Measurements from ENCODE around the gene FARSA.
A peak's percentile ranks its signal among the peaks of the same experiment; 100 is the strongest.
"Not testable (repeated sequence)": the region's sequence is repeated elsewhere in the genome, so short reads cannot be mapped to it uniquely, and the experiment has no call there.

FARSA gene

GRCh38 chr19:12955575-12955974, 22.1 kb upstream of the FARSA start:
- DNase-seq (ENCODE audit: low read depth, low spot score) = not testable (repeated sequence)
- H3K27ac ChIP-seq = peak overlapping the region; percentile 80

- DNase-seq (ENCODE audit: low read depth, low spot score) = no peak
- peak overlapping the region; percentile 80 for H3K27ac ChIP-seq
These were observed 21.1 kb upstream of the FARSA start for GRCh38 chr19:12954612-12954962.

- no peak for DNase-seq (ENCODE audit: low read depth, low spot score)
- H3K27ac ChIP-seq = peak overlapping the region; percentile 80
These were observed 20.5 kb upstream of the FARSA start for GRCh38 chr19:12953799-12954611.

GRCh38 chr19:12953138-12953798, 19.8 kb upstream of the FARSA start:
- DNase-seq (ENCODE audit: low read depth, low spot score) = no peak
- H3K27ac ChIP-seq = peak overlapping the region; percentile 80

- DNase-seq (ENCODE audit: low read depth, low spot score) = no peak
- H3K27ac ChIP-seq = peak overlapping the region; percentile 80
These were observed 19.1 kb upstream of the FARSA start for GRCh38 chr19:12952488-12953137.

GRCh38 chr19:12952050-12952449, 18.5 kb upstream of the FARSA start:
- DNase-seq (ENCODE audit: low read depth, low spot score) = not testable (repeated sequence)
- H3K27ac ChIP-seq = peak overlapping the region; percentile 80

- no peak overlapping the region for H3K27ac ChIP-seq
These were observed 16.1 kb upstream of the FARSA start for GRCh38 chr19:12949363-12950283.

GRCh38 chr19:12948612-12949362, 15.3 kb upstream of the FARSA start:
- no peak for DNase-seq (ENCODE audit: low read depth, low spot score)
- H3K27ac ChIP-seq = no peak overlapping the region

More at GRCh38 chr19:12949363-12950283, 16.1 kb upstream of the FARSA start:
- DNase-seq (ENCODE audit: low read depth, low spot score) = no peak

GRCh38 chr19:12947702-12948611, 14.4 kb upstream of the FARSA start:
- H3K27ac ChIP-seq = no peak overlapping the region
- no peak for DNase-seq (ENCODE audit: low read depth, low spot score)

GRCh38 chr19:12946731-12947496, 13.4 kb upstream of the FARSA start:
- peak overlapping the region; percentile 95 for H3K27ac ChIP-seq
- DNase-seq (ENCODE audit: low read depth, low spot score) = no peak

- DNase-seq (ENCODE audit: low read depth, low spot score) = no peak
- peak overlapping the region; percentile 95 for H3K27ac ChIP-seq
These were observed 12.7 kb upstream of the FARSA start for GRCh38 chr19:12946092-12946721.

- peak within 1 kb of the TSS; percentile 95 for H3K27ac ChIP-seq
- peak; percentile 90 for DNase-seq (ENCODE audit: low read depth, low spot score)
These were observed 12.1 kb upstream of the FARSA start, which contains the start of gene RAD23A for GRCh38 chr19:12945479-12946091. TSS of gene RAD23A (plus strand) at chr19:12945862. CDS start at chr19:12945949, 87 bp downstream.

- DNase-seq (ENCODE audit: low read depth, low spot score) = no peak
- H3K27ac ChIP-seq = peak overlapping the region; percentile 95
These were observed 10.7 kb upstream of the FARSA start for GRCh38 chr19:12944104-12944674.

- DNase-seq (ENCODE audit: low read depth, low spot score) = no peak
- peak overlapping the region; percentile 70 for H3K27ac ChIP-seq
These were observed 10.0 kb upstream of the FARSA start for GRCh38 chr19:12943437-12944044.

GRCh38 chr19:12940897-12941296, 7.4 kb upstream of the FARSA start:
- H3K27ac ChIP-seq = peak overlapping the region; percentile 70
- no peak for DNase-seq (ENCODE audit: low read depth, low spot score)

- no peak for DNase-seq (ENCODE audit: low read depth, low spot score)
- peak overlapping the region; percentile 70 for H3K27ac ChIP-seq
These were observed 6.5 kb upstream of the FARSA start for GRCh38 chr19:12939975-12940423.
